Common myeloid progenitor, CD34-positive (primary cell): ENCODE measurements around the gene IFFO2.

Source experiments
- CTCF ChIA-PET: fragments of 350-600 bp; sonication (Branson Sonifier 250); formaldehyde crosslinking; loops from one replicate; lab custom pipeline; 2021; ENCODE audit warnings: antibody characterized with exemption; lab: Charles Lee
- POLR2A ChIA-PET: fragments of 350-600 bp; sonication (Branson Sonifier 250); formaldehyde crosslinking; loops from one replicate; lab custom pipeline; 2021; ENCODE audit warnings: antibody characterized with exemption; lab: Charles Lee
- DNase-seq, 3 donors: peaks; one replicate each; pipeline versions ENCODE4 v3.0.0 to v3.0.0-alpha.2; 2013
- H3K27ac ChIP-seq, 2 experiments: 1 replicate in 1 of 2; 2 replicates in 1 of 2; pipeline ENCODE4 v1.7.0; 2013; ENCODE audit warnings: inconsistent platforms in 2 of 2, low read length in 2 of 2, mild to moderate bottlenecking in 2 of 2, low read depth in 1 of 2, moderate library complexity in 1 of 2; ENCODE audit not compliant: severe bottlenecking in 2 of 2, insufficient read depth in 1 of 2, poor library complexity in 1 of 2
- H3K27me3 ChIP-seq, 5 experiments: replicated peaks in 2 of 5; 1 replicate in 3 of 5; 2 replicates in 2 of 5; pipeline versions ENCODE4 v1.6.1 to v1.7.0; 2013; ENCODE audit warnings: low read length in 4 of 5, mild to moderate bottlenecking in 2 of 5, moderate library complexity in 2 of 5, inconsistent platforms in 1 of 5; ENCODE audit not compliant: insufficient read depth in 5 of 5, control insufficient read depth in 4 of 5
- H3K36me3 ChIP-seq, 4 experiments: 1 replicate in 2 of 4; 2 replicates in 2 of 4; pipeline versions ENCODE4 v1.6.1 to v1.7.0; 2013; ENCODE audit warnings: low read length in 3 of 4, control low read depth in 1 of 4, mild to moderate bottlenecking in 1 of 4; ENCODE audit not compliant: control insufficient read depth in 4 of 4, insufficient read depth in 4 of 4
- H3K4me1 ChIP-seq, 4 experiments: 1 replicate in 3 of 4; 2 replicates in 1 of 4; pipeline versions ENCODE4 v1.6.1 to v1.7.1; 2013; ENCODE audit warnings: low read length in 3 of 4, mild to moderate bottlenecking in 3 of 4, control low read depth in 1 of 4, inconsistent platforms in 1 of 4, moderate library complexity in 1 of 4; ENCODE audit not compliant: control insufficient read depth in 4 of 4, insufficient read depth in 4 of 4; ENCODE audit errors: control extremely low read depth in 1 of 4
- H3K4me3 ChIP-seq, 7 experiments: 1 replicate in 4 of 7; 2 replicates in 3 of 7; pipeline versions ENCODE4 v1.5.1 to v1.7.0; 2013; ENCODE audit warnings: mild to moderate bottlenecking in 7 of 7, low read length in 6 of 7, moderate library complexity in 6 of 7, inconsistent platforms in 2 of 7, low read depth in 2 of 7, control low read depth in 1 of 7; ENCODE audit not compliant: insufficient read depth in 4 of 7, control insufficient read depth in 1 of 7; ENCODE audit errors: extremely low read depth in 1 of 7
- H3K9me3 ChIP-seq, 5 experiments: 1 replicate in 4 of 5; 2 replicates in 1 of 5; pipeline versions ENCODE4 v1.6.1 to v1.7.1; 2013; ENCODE audit warnings: low read length in 4 of 5, mild to moderate bottlenecking in 2 of 5, inconsistent platforms in 1 of 5, low read depth in 1 of 5, moderate library complexity in 1 of 5; ENCODE audit not compliant: control insufficient read depth in 4 of 5, insufficient read depth in 2 of 5; ENCODE audit errors: control extremely low read depth in 1 of 5
- WGBS: methylation state at CpG from one replicate; pipeline ENCODE4 v1.1.5; 2013; ENCODE audit not compliant: insufficient coverage; 5-methylcytosine and 5-hydroxymethylcytosine counted together

IFFO2 gene

GRCh38 chr1:18880585-18880984 is 75.9 kb downstream of the IFFO2 start:
- H3K27ac ChIP-seq: no peak overlapping the region
- no peaks in the 10 kb centered on the region for H3K4me1 ChIP-seq
- no peak overlapping the region for H3K4me3 ChIP-seq
- POLR2A ChIA-PET: interaction anchor here (0.6 kb wide), 1 partner anchor 48 kb away, joined by 3 read pairs; no protein-coding TSS in a partner anchor
- 100% methylated on average over 1 of the region's 1 CpG for WGBS
- CTCF ChIA-PET: no interaction called here
- no peak for DNase-seq
- peaks cover 0 to 21% (median 4%) of the 10 kb centered on the region in 4 experiments for H3K36me3 ChIP-seq
- H3K27me3 ChIP-seq: no peaks in the 10 kb centered on the region
- no peaks in the 10 kb centered on the region for H3K9me3 ChIP-seq

- POLR2A ChIA-PET: interaction anchor here (0.6 kb wide), 1 partner anchor 48 kb away, joined by 3 read pairs; no protein-coding TSS in a partner anchor
- no peak overlapping the region for H3K4me3 ChIP-seq
- WGBS: 79% methylated on average over 6 of the region's 21 CpGs
- no peaks in the 10 kb centered on the region for H3K27me3 ChIP-seq
- H3K4me1 ChIP-seq: no peaks in the 10 kb centered on the region
- H3K9me3 ChIP-seq: no peaks in the 10 kb centered on the region
- H3K27ac ChIP-seq: no peak overlapping the region
- H3K36me3 ChIP-seq: peaks cover 0 to 20% (median 3%) of the 10 kb centered on the region in 4 experiments
- CTCF ChIA-PET: no interaction called here
- DNase-seq: no peak
Observed at GRCh38 chr1:18879791-18880309, 76.6 kb downstream of the IFFO2 start.

DNA sequence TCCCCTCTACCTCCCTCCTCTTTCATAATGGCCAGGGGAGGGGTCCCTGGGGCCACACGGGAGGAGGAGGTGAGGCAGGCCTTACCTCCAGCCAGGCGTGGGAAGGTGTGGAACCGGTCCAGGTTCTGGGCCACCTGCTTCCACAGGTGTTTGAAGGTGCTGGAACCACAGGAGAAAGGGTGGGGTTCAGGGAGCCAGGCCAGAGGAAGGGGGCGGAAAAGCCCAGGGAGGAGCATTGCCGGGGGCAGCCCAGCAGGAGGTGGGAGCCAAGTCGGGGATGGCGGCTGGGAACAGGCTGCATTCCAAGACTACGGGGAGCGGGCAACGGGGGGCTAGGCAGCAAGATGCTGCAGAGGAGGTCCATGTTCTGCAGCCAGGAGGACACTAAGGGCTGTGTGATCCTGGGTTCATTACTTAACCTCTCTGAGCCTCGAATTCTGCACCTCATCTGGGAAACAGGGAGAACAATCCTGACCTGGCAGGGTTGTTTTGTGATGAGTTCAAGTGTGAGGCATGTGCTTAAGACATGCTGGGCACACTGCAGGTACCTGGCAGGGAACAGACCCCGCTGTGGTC is 77.2 kb downstream of the IFFO2 start:
- H3K27ac ChIP-seq: no peak overlapping the region
- H3K27me3 ChIP-seq: no peaks in the 10 kb centered on the region
- H3K4me3 ChIP-seq: no peak overlapping the region
- ChIA-PET CTCF (interaction anchor here (1.1 kb wide), 1 partner anchor 83 kb away, joined by 3 read pairs; no protein-coding TSS in a partner anchor), POLR2A (no interaction called here)
- DNase-seq: no peak
- H3K9me3 ChIP-seq: no peaks in the 10 kb centered on the region
- WGBS: 94% methylated on average over 7 of the region's 12 CpGs
- peaks cover 0 to 17% (median 3%) of the 10 kb centered on the region in 4 experiments for H3K36me3 ChIP-seq
- no peaks in the 10 kb centered on the region for H3K4me1 ChIP-seq

- no peaks in the 10 kb centered on the region for H3K27me3 ChIP-seq
- POLR2A ChIA-PET: no interaction called here
- no peak overlapping the region for H3K27ac ChIP-seq
- no peak overlapping the region for H3K4me3 ChIP-seq
- CTCF ChIA-PET: interaction anchor here (1.1 kb wide), 1 partner anchor 84 kb away, joined by 3 read pairs; no protein-coding TSS in a partner anchor
- H3K36me3 ChIP-seq: peaks cover 0 to 15% (median 3%) of the 10 kb centered on the region in 4 experiments
- no peaks in the 10 kb centered on the region for H3K4me1 ChIP-seq
- DNase-seq: no peak
- no peaks in the 10 kb centered on the region for H3K9me3 ChIP-seq
- WGBS: 90% methylated on average over 6 of the region's 12 CpGs
Observed at GRCh38 chr1:18878538-18879214, 77.8 kb downstream of the IFFO2 start.

DNA sequence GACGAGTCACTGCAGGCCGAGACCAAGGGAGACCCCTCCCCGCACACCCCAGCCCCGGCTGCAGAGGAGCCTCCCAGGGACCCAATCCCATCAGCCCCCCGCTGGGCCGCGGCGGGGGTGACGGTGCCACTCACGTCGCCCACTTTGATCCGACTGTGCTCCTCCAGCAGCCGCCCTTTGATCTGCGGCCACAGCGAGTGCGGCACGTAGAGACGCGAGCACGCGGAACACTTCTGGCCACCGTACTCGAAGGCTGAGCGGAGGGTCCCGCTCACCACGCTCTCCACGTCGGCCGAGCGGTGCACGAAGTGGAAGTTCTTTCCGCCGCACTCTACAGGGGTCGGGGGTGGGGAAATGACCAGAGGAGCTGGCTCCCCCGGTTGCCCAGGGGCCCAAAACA is 79.2 kb downstream of the IFFO2 start:
- H3K27me3 ChIP-seq: no peaks in the 10 kb centered on the region
- H3K4me1 ChIP-seq: no peaks in the 10 kb centered on the region
- H3K36me3 ChIP-seq: peaks cover 0 to 2% (median 0%) of the 10 kb centered on the region in 4 experiments
- no peak overlapping the region for H3K4me3 ChIP-seq
- 94% methylated on average over 35 of the region's 35 CpGs for WGBS
- H3K9me3 ChIP-seq: no peaks in the 10 kb centered on the region
- no peak overlapping the region for H3K27ac ChIP-seq
- no peak for DNase-seq
- POLR2A ChIA-PET: no interaction called here
- CTCF ChIA-PET: no interaction called here

- Histone ChIP-seq H3K9me3 (no peaks in the 10 kb centered on the region), H3K4me1 (no peaks in the 10 kb centered on the region), H3K27ac (no peak overlapping the region), H3K27me3 (no peaks in the 10 kb centered on the region), H3K4me3 (no peak overlapping the region), H3K36me3 (no peaks in the 10 kb centered on the region)
- WGBS: 70% methylated on average over 4 of the region's 10 CpGs
- no peak for DNase-seq
- ChIA-PET POLR2A (no interaction called here), CTCF (interaction anchor here (1.4 to 5.8 kb wide), 3 partner anchors 8 to 278 kb away, joined by 5 to 29 read pairs (median 14); no protein-coding TSS in a partner anchor)
Observed at GRCh38 chr1:18876210-18876609, 80.3 kb downstream of the IFFO2 start.

DNA sequence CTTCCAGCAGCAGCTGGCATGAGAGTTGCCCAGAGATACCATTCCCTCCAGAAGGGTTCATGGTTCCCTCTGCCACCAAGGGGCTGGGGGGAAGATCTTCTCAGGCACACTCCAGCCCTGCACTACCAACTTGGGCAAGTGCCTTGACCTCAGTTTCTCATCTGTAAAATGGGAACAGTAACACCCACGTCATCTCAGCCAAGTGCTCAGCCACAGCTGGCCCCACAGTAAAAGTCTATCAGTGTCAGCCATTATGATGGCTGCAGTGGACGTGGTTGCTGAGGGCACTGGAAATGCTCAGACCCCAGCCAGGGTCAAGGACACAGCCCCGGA is 80.7 kb downstream of the IFFO2 start:
- no peaks in the 10 kb centered on the region for H3K27me3 ChIP-seq
- H3K4me1 ChIP-seq: no peaks in the 10 kb centered on the region
- DNase-seq: no peak
- POLR2A ChIA-PET: no interaction called here
- no peaks in the 10 kb centered on the region for H3K36me3 ChIP-seq
- H3K4me3 ChIP-seq: no peak overlapping the region
- WGBS: 94% methylated on average over 3 of the region's 3 CpGs
- CTCF ChIA-PET: interaction anchor here (1.4 to 5.8 kb wide), 5 partner anchors 9 to 278 kb away, joined by 3 to 29 read pairs (median 9); no protein-coding TSS in a partner anchor
- no peak overlapping the region for H3K27ac ChIP-seq
- H3K9me3 ChIP-seq: no peaks in the 10 kb centered on the region
